Ishikawa (cell line): ENCODE data around the gene PRR35.

Experiments used
- CEBPB ChIP-seq: IDR thresholded peaks from 2 replicates; pipeline ENCODE4 v1.6.1; 2012
- CREB1 ChIP-seq: IDR thresholded peaks from 2 replicates; pipeline ENCODE4 v1.6.1; 2012; ENCODE audit warnings: low read depth
- EGR1 ChIP-seq: IDR thresholded peaks from 2 replicates; pipeline ENCODE4 v1.6.1; 2012
- EP300 ChIP-seq: IDR thresholded peaks from 2 replicates; pipeline ENCODE4 v1.6.1; 2012; ENCODE audit warnings: borderline replicate concordance
- FOXM1 ChIP-seq: IDR thresholded peaks from 2 replicates; pipeline ENCODE4 v1.6.1; 2012; ENCODE audit warnings: low read depth, borderline replicate concordance
- MAX ChIP-seq: IDR thresholded peaks from 2 replicates; pipeline ENCODE4 v1.6.1; 2012
- NFIC ChIP-seq: IDR thresholded peaks from 2 replicates; pipeline ENCODE4 v1.6.1; 2012
- RAD21 ChIP-seq: IDR thresholded peaks from 2 replicates; pipeline ENCODE4 v1.6.1; 2012; ENCODE audit warnings: low read depth
- REST ChIP-seq: IDR thresholded peaks from 2 replicates; pipeline ENCODE4 v1.6.1; 2012; ENCODE audit warnings: low read depth, mild to moderate bottlenecking
- TAF1 ChIP-seq: IDR thresholded peaks from 2 replicates; pipeline ENCODE4 v1.6.1; 2012; ENCODE audit warnings: low read depth, mild to moderate bottlenecking
- TCF12 ChIP-seq: IDR thresholded peaks from 2 replicates; pipeline ENCODE4 v1.6.1; 2012; ENCODE audit warnings: low read depth
- TEAD4 ChIP-seq: IDR thresholded peaks from 2 replicates; pipeline ENCODE4 v1.6.1; 2012
- USF1 ChIP-seq: IDR thresholded peaks from 2 replicates; pipeline ENCODE4 v1.6.1; 2012
- YY1 ChIP-seq: IDR thresholded peaks from 2 replicates; pipeline ENCODE4 v1.6.1; 2012; ENCODE audit warnings: low read depth
- ZBTB7A ChIP-seq: IDR thresholded peaks from 2 replicates; pipeline ENCODE4 v1.6.1; 2012; ENCODE audit warnings: low read depth

The PRR35 gene

GRCh38 chr16:589658-590187 is 29.5 kb downstream of the PRR35 start, which contains the start of gene RAB40C:
Gene RAB40C (plus strand): TSS chr16:590066. CDS start chr16:590292, 226 bp downstream.
- TF ChIP-seq FOXM1 (no peak), CREB1 (peak; percentile 55; the same call in 1 of the 2 replicates), EGR1 (peak; percentile 57; the same call in 1 of the 2 replicates), YY1 (no peak), ZBTB7A (no peak), TAF1 (no peak), TCF12 (no peak), RAD21 (no peak), MAX (0 out of 2 replicates have a peak, but pooled peaks have one; percentile 4), TEAD4 (no peak), CEBPB (no peak), EP300 (no peak), NFIC (no peak), USF1 (no peak), REST (no peak)

GRCh38 chr16:590188-590814 is 30.1 kb downstream of the PRR35 start:
- TF ChIP-seq REST (no peak), CEBPB (no peak), TEAD4 (no peak), EGR1 (no peak), TAF1 (no peak)

- TF ChIP-seq EP300, result no peak
- TF ChIP-seq USF1, result no peak
- no peak for TF ChIP-seq TEAD4
- no peak for TF ChIP-seq ZBTB7A
- no peak for TF ChIP-seq RAD21
- TF ChIP-seq NFIC, result no peak
- no peak for TF ChIP-seq TAF1
- TF ChIP-seq CREB1, result no peak
- TF ChIP-seq MAX, result no peak
- TF ChIP-seq FOXM1, result no peak
- no peak for TF ChIP-seq TCF12
- no peak for TF ChIP-seq EGR1
- no peak for TF ChIP-seq YY1
- TF ChIP-seq CEBPB, result no peak
- no peak for TF ChIP-seq REST
Measured at GRCh38 chr16:590815-591200, 30.6 kb downstream of the PRR35 start.

- TF ChIP-seq CEBPB (no peak), NFIC (no peak), TCF12 (no peak), RAD21 (no peak), MAX (no peak), FOXM1 (no peak), TEAD4 (no peak), EP300 (no peak), TAF1 (no peak), USF1 (no peak), ZBTB7A (no peak), CREB1 (no peak), YY1 (no peak)
Measured at GRCh38 chr16:591231-591630, 31.0 kb downstream of the PRR35 start.
